Gastroesophageal sphincter (tissue), 4 donors: Measurements from ENCODE around the gene AGBL4. TPM values are rescaled to one million over a fixed set of nuclear protein-coding genes. Genes with fewer than 3 reads are reported as not detected.
"Not testable (repeated sequence)": the region's sequence is repeated elsewhere in the genome, so short reads cannot be mapped to it uniquely, and the experiment has no call there.

Experiments used
- ATAC-seq: fragments of 150-250 bp; one replicate; pipeline ENCODE4 v1.9.1; 2016; ENCODE audit warnings: mild to moderate bottlenecking, moderate library complexity
- H3K27ac ChIP-seq, 4 donors: fragments of 200-600 bp; sonication (generic) in 3 of 4; 1 replicate in 3 of 4; 2 replicates in 1 of 4; pipeline ENCODE4 v1.5.1; 2016 to 2019
- H3K27me3 ChIP-seq: fragments of 200-600 bp; sonication (generic); one replicate; pipeline ENCODE4 v1.5.1; 2019
- H3K36me3 ChIP-seq, 2 donors: fragments of 200-600 bp; sonication (generic); one replicate each; pipeline ENCODE4 v1.5.1; 2019; ENCODE audit warnings: control low read depth in 1 of 2
- H3K4me1 ChIP-seq, 3 donors: fragments of 200-600 bp; sonication (generic); 1 replicate in 2 of 3; 2 replicates in 1 of 3; pipeline ENCODE4 v1.5.1; 2016 to 2019; ENCODE audit warnings: control low read depth in 2 of 3
- H3K4me3 ChIP-seq, 2 donors: fragments of 200-600 bp; sonication (generic); one replicate each; pipeline ENCODE4 v1.5.1; 2019; ENCODE audit warnings: mild to moderate bottlenecking in 1 of 2, moderate library complexity in 1 of 2
- H3K9me3 ChIP-seq, 3 donors: fragments of 200-600 bp; sonication (generic); one replicate each; pipeline ENCODE4 v1.5.1; 2017 to 2019; ENCODE audit warnings: control low read depth in 2 of 3
- EP300 ChIP-seq: sonication (generic); formaldehyde crosslinking; IDR thresholded peaks from one replicate; pipeline ENCODE4 v1.6.1; 2017; ENCODE audit warnings: antibody characterized with exemption, mild to moderate bottlenecking
- POLR2A ChIP-seq, 2 donors: fragments of 450-650 bp; IDR thresholded peaks; one replicate each; pipeline ENCODE4 v1.6.1; 2017; ENCODE audit warnings: antibody characterized with exemption in 2 of 2, mild to moderate bottlenecking in 2 of 2, moderate library complexity in 1 of 2
- POLR2AphosphoS5 ChIP-seq: sonication (generic); formaldehyde crosslinking; IDR thresholded peaks from one replicate; pipeline ENCODE4 v1.6.1; 2017; ENCODE audit warnings: antibody characterized with exemption
- WGBS, 2 donors: methylation state at CpG; one replicate each; pipeline ENCODE4 v1.1.5; 2018; ENCODE audit warnings: low coverage in 1 of 2; 5-methylcytosine and 5-hydroxymethylcytosine counted together
- total RNA-seq, 4 donors: library from RNA; depleted of rRNA; stranded (reverse); fragments of >200 nt; gene quantifications; one replicate each; pipeline ENCODE4 v1.1.0, GENCODE V29; 2016
- TF ChIP-seq, protein P1 (sequence below), 4 experiments: fragments of 200-600 bp in 2 of 4; fragments of 450-650 bp in 2 of 4; sonication (generic) in 1 of 4; IDR thresholded peaks; one replicate each; pipeline ENCODE4 v1.5.1; 2017 to 2019; ENCODE audit warnings: antibody characterized with exemption in 4 of 4, mild to moderate bottlenecking in 2 of 4, moderate library complexity in 2 of 4

AGBL4 gene
- total RNA-seq, 4 donors from 2014 or later, result 1.6 TPM; not detected in 3

DNA sequence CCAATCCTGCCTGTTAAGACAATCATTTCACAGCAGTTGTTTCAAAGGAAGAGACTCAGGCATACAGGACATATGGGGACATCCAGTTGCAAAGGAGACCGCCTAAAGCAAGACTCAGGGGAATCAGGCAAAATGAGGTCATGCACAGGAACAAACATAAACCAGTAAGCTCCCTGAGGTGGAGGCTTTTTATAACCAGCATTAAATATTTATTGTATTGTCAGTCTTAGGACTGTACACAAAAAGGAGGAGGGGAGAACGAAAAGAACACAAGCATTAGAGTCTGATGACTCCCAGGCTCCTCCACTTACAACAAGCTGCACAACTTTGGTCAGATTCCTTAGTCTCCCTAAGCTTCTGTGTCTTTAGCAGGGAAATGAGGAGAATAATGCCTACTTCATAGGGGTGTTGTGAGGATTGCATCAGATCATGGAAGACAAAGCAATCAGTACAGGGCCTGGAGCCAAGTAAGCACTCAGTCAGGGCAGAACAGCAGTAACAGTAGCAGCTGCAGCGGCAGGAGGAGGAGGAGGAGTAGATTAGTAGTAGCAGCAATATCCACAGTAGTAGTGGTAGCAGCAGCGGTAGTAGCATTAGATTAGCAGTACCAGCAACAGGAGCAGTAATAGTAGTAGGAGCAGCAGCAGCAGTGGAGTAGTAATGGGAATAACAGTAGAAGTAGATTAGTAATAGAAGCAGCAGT is 1497.6 kb downstream of the AGBL4 start:
- Histone ChIP-seq H3K4me1 (peaks cover 0 to 8% (median 0%) of the 10 kb centered on the region in 3 donors), H3K4me3 (no peak overlapping the region), H3K9me3 (no peaks in the 10 kb centered on the region), H3K27me3 (peaks cover 4% of the 10 kb centered on the region), H3K36me3 (no peaks in the 10 kb centered on the region), H3K27ac (peak overlapping the region in 1 of 4 donors; percentile 17)
- TF ChIP-seq POLR2A (IDR thresholded peaks at IDR 0.05), result no peak
- TF ChIP-seq EP300, result no peak
- no peak for TF ChIP-seq POLR2AphosphoS5
- TF ChIP-seq, protein P1, sequence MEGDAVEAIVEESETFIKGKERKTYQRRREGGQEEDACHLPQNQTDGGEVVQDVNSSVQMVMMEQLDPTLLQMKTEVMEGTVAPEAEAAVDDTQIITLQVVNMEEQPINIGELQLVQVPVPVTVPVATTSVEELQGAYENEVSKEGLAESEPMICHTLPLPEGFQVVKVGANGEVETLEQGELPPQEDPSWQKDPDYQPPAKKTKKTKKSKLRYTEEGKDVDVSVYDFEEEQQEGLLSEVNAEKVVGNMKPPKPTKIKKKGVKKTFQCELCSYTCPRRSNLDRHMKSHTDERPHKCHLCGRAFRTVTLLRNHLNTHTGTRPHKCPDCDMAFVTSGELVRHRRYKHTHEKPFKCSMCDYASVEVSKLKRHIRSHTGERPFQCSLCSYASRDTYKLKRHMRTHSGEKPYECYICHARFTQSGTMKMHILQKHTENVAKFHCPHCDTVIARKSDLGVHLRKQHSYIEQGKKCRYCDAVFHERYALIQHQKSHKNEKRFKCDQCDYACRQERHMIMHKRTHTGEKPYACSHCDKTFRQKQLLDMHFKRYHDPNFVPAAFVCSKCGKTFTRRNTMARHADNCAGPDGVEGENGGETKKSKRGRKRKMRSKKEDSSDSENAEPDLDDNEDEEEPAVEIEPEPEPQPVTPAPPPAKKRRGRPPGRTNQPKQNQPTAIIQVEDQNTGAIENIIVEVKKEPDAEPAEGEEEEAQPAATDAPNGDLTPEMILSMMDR (IDR thresholded peaks at IDR 0.05), result no peak
- 55 to 63% methylated on average over 4 of the region's 4 CpGs for WGBS, 2 donors
- ATAC-seq, result no peak

DNA sequence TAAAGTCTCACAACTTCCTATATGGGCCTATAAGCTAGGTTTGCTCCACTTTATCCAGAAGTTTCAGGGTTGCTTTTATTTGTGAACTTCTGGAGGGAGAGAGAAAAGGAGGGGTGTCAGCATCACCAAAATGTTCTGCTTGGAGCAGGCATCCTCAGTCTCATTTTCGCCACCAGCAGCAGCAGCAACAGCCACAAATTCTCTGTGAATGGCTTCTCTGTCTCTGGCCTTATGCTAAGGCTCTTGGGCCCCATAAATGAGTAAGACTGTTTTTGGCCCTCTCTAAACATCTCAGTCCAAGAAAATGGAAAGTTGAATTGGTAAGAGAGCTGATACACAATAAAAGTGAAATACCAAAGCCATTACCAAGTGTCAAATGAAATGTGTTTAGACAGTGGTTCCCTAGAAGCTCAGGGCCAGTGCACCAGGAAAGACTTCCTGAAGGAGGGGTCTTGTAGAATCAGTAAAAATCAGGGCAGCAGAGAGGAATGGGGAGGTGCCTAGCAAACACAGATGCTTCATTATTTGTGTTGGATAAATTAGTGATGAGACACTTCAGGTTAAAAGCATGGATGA is 1498.8 kb downstream of the AGBL4 start:
- TF ChIP-seq POLR2A (IDR thresholded peaks at IDR 0.05), result no peak
- TF ChIP-seq POLR2AphosphoS5, result no peak
- TF ChIP-seq, protein P1 (IDR thresholded peaks at IDR 0.05), result no peak
- TF ChIP-seq EP300, result no peak
- Histone ChIP-seq H3K27me3 (peaks cover 4% of the 10 kb centered on the region), H3K36me3 (no peaks in the 10 kb centered on the region), H3K27ac (peak overlapping the region in 2 of 4 donors; percentile 7 to 17), H3K4me3 (no peak overlapping the region), H3K9me3 (no peaks in the 10 kb centered on the region), H3K4me1 (peaks cover 0 to 8% (median 0%) of the 10 kb centered on the region in 3 donors)
- 57% methylated on average over 1 of the region's 1 CpG; no CpG with 5 or more reads in 1 of the 2 donors for WGBS, 2 donors
- no peak for ATAC-seq

DNA sequence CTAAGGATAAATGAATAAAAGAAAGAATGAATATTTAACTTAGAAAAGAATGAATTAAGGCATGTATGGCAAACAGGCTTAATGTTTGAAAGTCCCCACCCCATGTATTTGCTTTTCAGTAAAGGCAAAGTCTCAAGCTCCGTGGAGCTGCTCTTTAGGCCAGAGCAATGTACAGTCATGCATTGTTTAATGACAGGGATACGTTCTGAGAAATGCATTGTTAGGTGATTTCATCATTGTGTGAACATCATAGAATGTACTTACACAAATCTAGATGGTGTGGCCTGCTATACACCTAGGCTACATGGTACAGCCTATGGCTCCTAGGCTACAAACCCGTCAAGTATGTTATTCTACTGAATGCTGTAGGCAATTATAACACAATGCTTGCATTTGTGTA is 1500.2 kb downstream of the AGBL4 start:
- H3K27ac ChIP-seq, result no peak overlapping the region
- 78 to 82% methylated on average over 3 of the region's 3 CpGs for WGBS, 2 donors
- peaks cover 0 to 8% (median 0%) of the 10 kb centered on the region in 3 donors for H3K4me1 ChIP-seq
- no peak for ATAC-seq
- H3K27me3 ChIP-seq, result peaks cover 4% of the 10 kb centered on the region
- TF ChIP-seq EP300, result no peak
- TF ChIP-seq POLR2AphosphoS5, result no peak
- no peak for TF ChIP-seq POLR2A (IDR thresholded peaks at IDR 0.05)
- TF ChIP-seq, protein P1 (IDR thresholded peaks at IDR 0.05), result no peak
- H3K4me3 ChIP-seq, result no peak overlapping the region
- no peaks in the 10 kb centered on the region for H3K36me3 ChIP-seq
- no peaks in the 10 kb centered on the region for H3K9me3 ChIP-seq

DNA sequence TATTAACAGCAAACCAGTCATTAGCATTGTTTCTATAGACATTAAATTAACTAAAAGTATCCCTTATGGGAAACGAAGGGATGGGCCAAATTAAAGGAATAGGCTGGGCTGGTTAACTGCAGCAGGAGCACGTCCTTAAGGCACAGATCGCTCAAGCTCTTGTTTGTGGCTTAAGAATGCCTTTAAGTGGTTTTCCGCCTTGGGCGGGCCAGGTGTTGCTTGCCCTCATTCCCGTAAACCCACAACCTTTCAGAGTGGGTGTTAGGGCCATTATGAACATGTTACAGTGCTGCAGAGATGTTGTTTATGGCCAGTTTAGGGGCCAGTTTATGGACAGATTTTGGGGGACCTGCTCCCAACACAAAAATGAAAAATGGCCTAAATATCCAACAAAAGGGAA is 1503.9 kb downstream of the AGBL4 start:
- H3K4me3 ChIP-seq, H3K27me3 ChIP-seq, H3K9me3 ChIP-seq, H3K4me1 ChIP-seq, ATAC-seq, H3K36me3 ChIP-seq, H3K27ac ChIP-seq: not testable (repeated sequence)
- WGBS, 2 donors, result 82 to 89% methylated on average over 2 to 5 of the region's 6 CpGs

DNA sequence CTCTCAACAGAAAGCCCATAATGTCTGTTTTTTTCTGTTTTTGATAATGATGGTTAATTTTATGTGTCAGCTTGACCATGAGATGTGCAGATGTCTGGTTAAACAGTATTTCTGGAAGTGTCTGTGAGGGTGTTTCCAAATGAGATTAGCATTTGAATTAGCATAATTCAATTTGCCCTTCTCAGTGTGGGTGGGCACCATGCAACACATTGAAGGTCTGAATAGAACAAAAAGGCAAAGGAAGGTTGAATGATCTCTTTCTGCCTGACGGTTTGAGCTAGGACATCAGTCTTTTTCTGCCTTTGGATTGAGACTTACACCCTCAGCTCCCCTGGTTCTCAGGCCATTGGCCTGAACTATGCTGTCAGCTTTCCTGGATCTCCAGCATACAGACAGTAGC is 1516.9 kb downstream of the AGBL4 start:
- no peak overlapping the region for H3K4me3 ChIP-seq
- no peak for TF ChIP-seq POLR2A (IDR thresholded peaks at IDR 0.05)
- TF ChIP-seq EP300, result no peak
- no peak for TF ChIP-seq POLR2AphosphoS5
- TF ChIP-seq, protein P1 (IDR thresholded peaks at IDR 0.05), result no peak
- 0% methylated on average over 1 of the region's 1 CpG for WGBS, 2 donors

More for the DNA sequence above, 1516.9 kb downstream of the AGBL4 start:
- H3K27me3 ChIP-seq, result peaks cover 6% of the 10 kb centered on the region
- no peaks in the 10 kb centered on the region for H3K36me3 ChIP-seq
- no peaks in the 10 kb centered on the region for H3K9me3 ChIP-seq
- no peak overlapping the region for H3K27ac ChIP-seq
- no peaks in the 10 kb centered on the region for H3K4me1 ChIP-seq
- no peak for ATAC-seq
